HCT116 (cell line): Measurements from ENCODE around the gene NCKAP5. TPM values are rescaled to one million over a fixed set of nuclear protein-coding genes. Genes with fewer than 3 reads are reported as not detected.

Experiments used
- ATAC-seq: fragments of 200-7000 bp; cut with Tn5 transposase; 2 replicates; pipeline ENCODE4 v1.9.1; 2020; ENCODE audit warnings: mild to moderate bottlenecking, moderate library complexity
- BruUV-seq: library from RNA; stranded (reverse); fragments of 400-500 nt; replicated peaks from 2 replicates; lab custom pipeline; 2021; lab: Mats Ljungman, UMichigan
- CTCF ChIA-PET: fragments of 300-600 bp; sonication (Branson Sonifier 250); formaldehyde crosslinking; loops from one replicate; lab custom pipeline; 2021; ENCODE audit warnings: antibody characterized with exemption; lab: Charles Lee
- POLR2A ChIA-PET: fragments of 300-600, 350-600 bp; sonication (Branson Sonifier 250); formaldehyde crosslinking; loops from one replicate; lab custom pipeline; 2021; ENCODE audit warnings: antibody characterized with exemption; lab: Charles Lee
- RAD21 ChIA-PET, 2 experiments: fragments of 300-600 bp; sonication (Branson Sonifier 250); formaldehyde crosslinking; loops; one replicate each; lab custom pipeline; 2023; ENCODE audit warnings: low total read pairs in 2 of 2; ENCODE audit not compliant: uncharacterized antibody in 2 of 2, unreplicated experiment in 2 of 2, low non-redundant PET in 1 of 2; lab: Charles Lee
- DNase-seq: peaks from one replicate; pipeline ENCODE4 v3.0.0-alpha.2; 2010; ENCODE audit warnings: low read depth, low spot score
- H2AFZ ChIP-seq: fragments of 200-600 bp; shearing (Covaris generic), sonication (generic); 2 replicates; pipeline ENCODE4 v1.6.1; 2017; ENCODE audit warnings: low read depth, mixed run types, mixed read lengths, antibody characterized with exemption, low read length; ENCODE audit not compliant: poor library complexity, severe bottlenecking
- H3K27ac ChIP-seq: 2 replicates; pipeline ENCODE4 v1.5.1; 2012; ENCODE audit warnings: low read depth, low read length
- H3K27me3 ChIP-seq: fragments of 200-600 bp; sonication (generic); 2 replicates; pipeline ENCODE4 v1.6.1; 2016; ENCODE audit warnings: mixed run types, low read length, mixed read lengths; ENCODE audit not compliant: insufficient read depth
- H3K36me3 ChIP-seq, 2 experiments: fragments of 200-500 bp in 1 of 2; fragments of 200-600 bp in 1 of 2; sonication (Bioruptor generic) in 1 of 2; sonication (generic) in 1 of 2; 2 replicates each; pipeline versions ENCODE4 v1.5.1 to v1.6.1; 2014 to 2016; ENCODE audit warnings: low read length in 2 of 2, inconsistent platforms in 1 of 2, mixed read lengths in 1 of 2, mixed run types in 1 of 2; ENCODE audit not compliant: insufficient read depth in 2 of 2, control insufficient read depth in 1 of 2
- H3K4me1 ChIP-seq, 2 experiments: fragments of 200-600 bp in 1 of 2; sonication (generic) in 1 of 2; 2 replicates each; pipeline versions ENCODE4 v1.5.1 to v1.6.1; 2012 to 2017; ENCODE audit warnings: low read length in 2 of 2, inconsistent platforms in 1 of 2, mild to moderate bottlenecking in 1 of 2, mixed read lengths in 1 of 2, mixed run types in 1 of 2, moderate library complexity in 1 of 2; ENCODE audit not compliant: insufficient read depth in 2 of 2, control insufficient read depth in 1 of 2
- H3K4me2 ChIP-seq: fragments of 200-600 bp; sonication (generic); 2 replicates; pipeline ENCODE4 v1.6.1; 2017; ENCODE audit warnings: mixed run types, low read length, mixed read lengths
- H3K4me3 ChIP-seq, 2 experiments: fragments of 200-600 bp in 1 of 2; sonication (generic) in 1 of 2; replicated peaks in 1 of 2; 2 replicates each; pipeline ENCODE4 v1.5.1; 2011 to 2016; ENCODE audit warnings: low read length in 2 of 2, control low read depth in 1 of 2, low read depth in 1 of 2, mild to moderate bottlenecking in 1 of 2, mixed read lengths in 1 of 2, mixed run types in 1 of 2
- H3K79me2 ChIP-seq: fragments of 200-600 bp; sonication (generic); 2 replicates; pipeline ENCODE4 v1.6.1; 2017; ENCODE audit warnings: mild to moderate bottlenecking, mixed run types, low read length, moderate library complexity, mixed read lengths; ENCODE audit not compliant: insufficient read depth
- H3K9ac ChIP-seq: fragments of 200-600 bp; sonication (generic); 2 replicates; pipeline ENCODE4 v1.6.1; 2016; ENCODE audit warnings: low read length, mixed read lengths
- H3K9me2 ChIP-seq: fragments of 200-600 bp; sonication (generic), shearing (Covaris generic); 2 replicates; pipeline ENCODE4 v1.6.1; 2017; ENCODE audit warnings: mixed run types, mild to moderate bottlenecking, moderate library complexity; ENCODE audit not compliant: insufficient read depth
- H3K9me3 ChIP-seq, 2 experiments: fragments of 200-500 bp in 1 of 2; fragments of 200-600 bp in 1 of 2; sonication (Bioruptor generic) in 1 of 2; sonication (generic) in 1 of 2; 2 replicates each; pipeline ENCODE4 v1.6.1; 2014 to 2017; ENCODE audit warnings: low read length in 2 of 2, mixed read lengths in 2 of 2, inconsistent platforms in 1 of 2, low read depth in 1 of 2, mild to moderate bottlenecking in 1 of 2, mixed run types in 1 of 2, moderate library complexity in 1 of 2; ENCODE audit not compliant: control insufficient read depth in 1 of 2, insufficient read depth in 1 of 2
- H4K20me1 ChIP-seq: fragments of 200-600 bp; sonication (generic), shearing (Covaris generic); 2 replicates; pipeline ENCODE4 v1.6.1; 2017; ENCODE audit warnings: mixed run types, mild to moderate bottlenecking, moderate library complexity; ENCODE audit not compliant: insufficient read depth
- CBX3 ChIP-seq: IDR thresholded peaks from 2 replicates; pipeline ENCODE4 v1.6.1; 2012; ENCODE audit warnings: low read depth
- CEBPB ChIP-seq: IDR thresholded peaks from 2 replicates; pipeline ENCODE4 v1.6.1; 2012; ENCODE audit warnings: low read depth
- JUND ChIP-seq: IDR thresholded peaks from 2 replicates; pipeline ENCODE4 v1.6.1; 2012
- POLR2A ChIP-seq: IDR thresholded peaks from 2 replicates; pipeline ENCODE4 v1.7.0; 2011; ENCODE audit warnings: borderline replicate concordance; ENCODE audit not compliant: insufficient read depth, insufficient read length; ENCODE audit errors: extremely low read depth
- RAD21 ChIP-seq: IDR thresholded peaks from 2 replicates; pipeline ENCODE4 v1.6.1; 2012; ENCODE audit warnings: low read depth, mild to moderate bottlenecking
- SRF ChIP-seq: IDR thresholded peaks from 2 replicates; pipeline ENCODE4 v1.6.1; 2012; ENCODE audit warnings: low read depth
- TCF7L2 ChIP-seq: IDR thresholded peaks from 2 replicates; pipeline ENCODE4 v1.7.0; 2011; ENCODE audit warnings: borderline replicate concordance, inconsistent platforms; ENCODE audit not compliant: insufficient read depth, insufficient read length; ENCODE audit errors: extremely low read depth
- YY1 ChIP-seq: IDR thresholded peaks from 2 replicates; pipeline ENCODE4 v1.6.1; 2011; ENCODE audit warnings: low read length, low read depth, moderate library complexity, mild to moderate bottlenecking; ENCODE audit not compliant: insufficient replicate concordance; ENCODE audit errors: extremely low read depth
- ZBTB33 ChIP-seq: IDR thresholded peaks from 2 replicates; pipeline ENCODE4 v1.6.1; 2011; ENCODE audit warnings: mild to moderate bottlenecking, low read length, moderate library complexity; ENCODE audit not compliant: insufficient replicate concordance; ENCODE audit errors: extremely low read depth
- intact Hi-C: fragments of 100-400 bp; cut with micrococcal nuclease; formaldehyde crosslinking; loops from 2 replicates; pipeline ENCODE4 v1.10.0; 2022
- total RNA-seq: library from RNA; stranded (reverse); gene quantifications from one replicate; pipeline ENCODE4 v1.2.1, GENCODE V29; 2021; ENCODE audit not compliant: unreplicated experiment
- TF ChIP-seq, protein P1 (sequence below), 3 experiments: fragments of 200-600 bp in 1 of 3; sonication (generic) in 1 of 3; IDR thresholded peaks in 2 of 3; conservative IDR thresholded peaks in 1 of 3; 2 replicates each; pipeline ENCODE4 v1.5.1; 2012 to 2017; ENCODE audit warnings: low read depth in 2 of 3, low read length in 2 of 3, antibody characterized with exemption in 1 of 3, borderline replicate concordance in 1 of 3, control low read depth in 1 of 3, mild to moderate bottlenecking in 1 of 3, mixed read lengths in 1 of 3, mixed run types in 1 of 3, moderate library complexity in 1 of 3; ENCODE audit not compliant: insufficient read depth in 1 of 3
- TF ChIP-seq, protein P2 (sequence below): IDR thresholded peaks from 2 replicates; pipeline ENCODE4 v1.6.1; 2012; ENCODE audit warnings: low read depth

Gene NCKAP5
- total RNA-seq, 1 experiment from 2014 or later = 0.30 TPM

- ChIA-PET POLR2A (no interaction called here), CTCF (no interaction called here), RAD21 (no interaction called here)
- ATAC-seq = no peak
- no peaks in the 10 kb centered on the region for H4K20me1 ChIP-seq
- no peaks in the 10 kb centered on the region for H3K79me2 ChIP-seq
- H3K4me2 ChIP-seq = no peak overlapping the region
- no peaks in the 10 kb centered on the region for H3K9me2 ChIP-seq
- no peak overlapping the region for H2AFZ ChIP-seq
- intact Hi-C loops = no loop called here
- TF ChIP-seq, protein P1, sequence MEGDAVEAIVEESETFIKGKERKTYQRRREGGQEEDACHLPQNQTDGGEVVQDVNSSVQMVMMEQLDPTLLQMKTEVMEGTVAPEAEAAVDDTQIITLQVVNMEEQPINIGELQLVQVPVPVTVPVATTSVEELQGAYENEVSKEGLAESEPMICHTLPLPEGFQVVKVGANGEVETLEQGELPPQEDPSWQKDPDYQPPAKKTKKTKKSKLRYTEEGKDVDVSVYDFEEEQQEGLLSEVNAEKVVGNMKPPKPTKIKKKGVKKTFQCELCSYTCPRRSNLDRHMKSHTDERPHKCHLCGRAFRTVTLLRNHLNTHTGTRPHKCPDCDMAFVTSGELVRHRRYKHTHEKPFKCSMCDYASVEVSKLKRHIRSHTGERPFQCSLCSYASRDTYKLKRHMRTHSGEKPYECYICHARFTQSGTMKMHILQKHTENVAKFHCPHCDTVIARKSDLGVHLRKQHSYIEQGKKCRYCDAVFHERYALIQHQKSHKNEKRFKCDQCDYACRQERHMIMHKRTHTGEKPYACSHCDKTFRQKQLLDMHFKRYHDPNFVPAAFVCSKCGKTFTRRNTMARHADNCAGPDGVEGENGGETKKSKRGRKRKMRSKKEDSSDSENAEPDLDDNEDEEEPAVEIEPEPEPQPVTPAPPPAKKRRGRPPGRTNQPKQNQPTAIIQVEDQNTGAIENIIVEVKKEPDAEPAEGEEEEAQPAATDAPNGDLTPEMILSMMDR (IDR thresholded peaks at IDR 0.05 in 2 of 3, conservative IDR thresholded peaks at IDR 0.05 in 1 of 3; ENCODE audit: borderline replicate concordance in 1 of 3, insufficient read depth in 1 of 3, low read depth in 2 of 3, low read length in 2 of 3) = no peak
- no peak for TF ChIP-seq YY1
- H3K4me1 ChIP-seq = no peaks in the 10 kb centered on the region
- no peaks in the 10 kb centered on the region for H3K36me3 ChIP-seq
- H3K4me3 ChIP-seq = no peak overlapping the region
- no TSS peak for BruUV-seq
- H3K9me3 ChIP-seq = no peaks in the 10 kb centered on the region
- H3K27me3 ChIP-seq = no peaks in the 10 kb centered on the region; the same call in 1 of the 2 replicates
- H3K9ac ChIP-seq = no peak overlapping the region
- no peak overlapping the region for H3K27ac ChIP-seq
- no peak for DNase-seq
Observed at GRCh38 chr2:133503323-133503722, 64.9 kb downstream of the NCKAP5 start.

DNA sequence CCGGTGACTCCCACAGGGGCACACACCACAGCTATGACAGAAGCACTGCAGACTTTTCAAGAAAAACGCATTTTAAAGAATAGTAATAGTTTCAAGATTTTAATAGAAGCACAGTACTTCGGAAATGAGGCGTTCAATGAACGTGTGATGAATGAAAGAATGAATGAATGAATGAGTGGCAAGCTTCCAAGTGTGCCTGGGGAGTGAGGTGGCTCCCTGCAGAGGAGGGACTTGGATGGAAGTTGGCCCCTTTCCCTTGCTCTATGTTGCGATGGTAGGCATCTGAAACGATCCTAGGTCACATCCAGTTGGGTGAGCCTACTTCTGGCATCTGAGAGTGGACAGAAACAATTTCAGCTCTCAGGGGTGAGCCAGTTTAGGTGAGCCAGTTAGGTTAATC is 65.6 kb downstream of the NCKAP5 start:
- BruUV-seq = no TSS peak
- ChIA-PET CTCF (no interaction called here), RAD21 (no interaction called here), POLR2A (no interaction called here)
- no peaks in the 10 kb centered on the region for H3K79me2 ChIP-seq
- no peak overlapping the region for H3K4me2 ChIP-seq
- no peak overlapping the region for H3K9ac ChIP-seq
- DNase-seq (no peak), ATAC-seq (no peak)
- no peaks in the 10 kb centered on the region for H3K9me2 ChIP-seq
- H3K4me1 ChIP-seq = no peaks in the 10 kb centered on the region
- H4K20me1 ChIP-seq = no peaks in the 10 kb centered on the region
- H3K4me3 ChIP-seq = no peak overlapping the region
- intact Hi-C loops = no loop called here
- H3K36me3 ChIP-seq = no peaks in the 10 kb centered on the region
- no peaks in the 10 kb centered on the region for H3K9me3 ChIP-seq
- no peak overlapping the region for H3K27ac ChIP-seq
- peaks cover 4% of the 10 kb centered on the region; the same call in 1 of the 2 replicates for H3K27me3 ChIP-seq
- no peak overlapping the region for H2AFZ ChIP-seq
- TF ChIP-seq JUND (no peak), POLR2A (no peak), ZBTB33 (no peak), CBX3 (no peak), RAD21 (no peak), SRF (no peak), TCF7L2 (no peak), CEBPB (no peak)
- TF ChIP-seq, protein P2, sequence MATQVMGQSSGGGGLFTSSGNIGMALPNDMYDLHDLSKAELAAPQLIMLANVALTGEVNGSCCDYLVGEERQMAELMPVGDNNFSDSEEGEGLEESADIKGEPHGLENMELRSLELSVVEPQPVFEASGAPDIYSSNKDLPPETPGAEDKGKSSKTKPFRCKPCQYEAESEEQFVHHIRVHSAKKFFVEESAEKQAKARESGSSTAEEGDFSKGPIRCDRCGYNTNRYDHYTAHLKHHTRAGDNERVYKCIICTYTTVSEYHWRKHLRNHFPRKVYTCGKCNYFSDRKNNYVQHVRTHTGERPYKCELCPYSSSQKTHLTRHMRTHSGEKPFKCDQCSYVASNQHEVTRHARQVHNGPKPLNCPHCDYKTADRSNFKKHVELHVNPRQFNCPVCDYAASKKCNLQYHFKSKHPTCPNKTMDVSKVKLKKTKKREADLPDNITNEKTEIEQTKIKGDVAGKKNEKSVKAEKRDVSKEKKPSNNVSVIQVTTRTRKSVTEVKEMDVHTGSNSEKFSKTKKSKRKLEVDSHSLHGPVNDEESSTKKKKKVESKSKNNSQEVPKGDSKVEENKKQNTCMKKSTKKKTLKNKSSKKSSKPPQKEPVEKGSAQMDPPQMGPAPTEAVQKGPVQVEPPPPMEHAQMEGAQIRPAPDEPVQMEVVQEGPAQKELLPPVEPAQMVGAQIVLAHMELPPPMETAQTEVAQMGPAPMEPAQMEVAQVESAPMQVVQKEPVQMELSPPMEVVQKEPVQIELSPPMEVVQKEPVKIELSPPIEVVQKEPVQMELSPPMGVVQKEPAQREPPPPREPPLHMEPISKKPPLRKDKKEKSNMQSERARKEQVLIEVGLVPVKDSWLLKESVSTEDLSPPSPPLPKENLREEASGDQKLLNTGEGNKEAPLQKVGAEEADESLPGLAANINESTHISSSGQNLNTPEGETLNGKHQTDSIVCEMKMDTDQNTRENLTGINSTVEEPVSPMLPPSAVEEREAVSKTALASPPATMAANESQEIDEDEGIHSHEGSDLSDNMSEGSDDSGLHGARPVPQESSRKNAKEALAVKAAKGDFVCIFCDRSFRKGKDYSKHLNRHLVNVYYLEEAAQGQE = no peak
